HepG2 (cell line): ENCODE results near the gene MIEF1. TPM values are rescaled to one million over a fixed set of nuclear protein-coding genes. Genes with fewer than 3 reads are reported as not detected.

Experiments used
- ATAC-seq: fragments of 200-7000 bp; cut with Tn5 transposase; 3 replicates; pipeline ENCODE4 v1.9.1; 2020; ENCODE audit warnings: mild to moderate bottlenecking, moderate library complexity
- BruUV-seq: library from RNA; stranded (reverse); fragments of 400-500 nt; replicated peaks from 2 replicates; lab custom pipeline; 2021; lab: Mats Ljungman, UMichigan
- CTCF ChIA-PET: fragments of 300-600 bp; formaldehyde crosslinking; extraction: SDS; loops from one replicate; lab custom pipeline; 2021; ENCODE audit warnings: low total read pairs, inconsistent platforms, low intra/inter-chr PET ratio; lab: Yijun Ruan, JAX
- POLR2A ChIA-PET: fragments of 350-600 bp; sonication (Branson Sonifier 250); formaldehyde crosslinking; loops from one replicate; lab custom pipeline; 2020; ENCODE audit warnings: antibody characterized with exemption, inconsistent platforms; lab: Yijun Ruan, JAX
- DNase-seq: peaks from one replicate; pipeline ENCODE4 v3.0.0-alpha.2; 2015; ENCODE audit warnings: low spot score
- FAIRE-seq: peaks from 3 replicates; lab custom pipeline; 2011; peaks lifted over from hg19 to GRCh38; lab: Jason Lieb, UNC
- H2AFZ ChIP-seq: one replicate; pipeline ENCODE4 v1.6.1; 2011; ENCODE audit warnings: low read length, inconsistent platforms
- H3K27ac ChIP-seq: fragments of 300-600 bp; 3 replicates; pipeline ENCODE4 v1.8.0; 2011; ENCODE audit warnings: mixed run types, mild to moderate bottlenecking, mixed read lengths, low read length, inconsistent platforms; ENCODE audit not compliant: insufficient read depth; ENCODE audit errors: extremely low read length
- H3K27me3 ChIP-seq, 2 experiments: fragments of 200-600 bp in 1 of 2; 2 replicates in 1 of 2; 3 replicates in 1 of 2; pipeline versions ENCODE4 v1.6.0 to v1.8.0; 2011; ENCODE audit warnings: low read length in 2 of 2, mild to moderate bottlenecking in 2 of 2, moderate library complexity in 2 of 2, inconsistent platforms in 1 of 2; ENCODE audit not compliant: insufficient read depth in 2 of 2, control insufficient read depth in 1 of 2
- H3K36me3 ChIP-seq, 2 experiments: fragments of 200-600 bp in 1 of 2; replicated peaks in 1 of 2; 2 replicates in 1 of 2; 3 replicates in 1 of 2; pipeline versions ENCODE4 v1.5.1 to v1.8.0; 2011; ENCODE audit warnings: low read length in 2 of 2, inconsistent platforms in 1 of 2; ENCODE audit not compliant: insufficient read depth in 2 of 2, control insufficient read depth in 1 of 2
- H3K4me1 ChIP-seq: 2 replicates; pipeline ENCODE4 v1.5.1; 2012; ENCODE audit warnings: low read length, inconsistent platforms; ENCODE audit not compliant: insufficient read depth
- H3K4me2 ChIP-seq: 2 replicates; pipeline ENCODE4 v1.6.0; 2011; ENCODE audit warnings: low read depth, low read length, inconsistent platforms
- H3K4me3 ChIP-seq, 3 experiments: fragments of 200-600 bp in 1 of 3; sonication (generic), shearing (Covaris generic) in 1 of 3; replicated peaks in 1 of 3; 2 replicates each; pipeline ENCODE4 v1.5.1; 2011 to 2016; ENCODE audit warnings: low read length in 3 of 3, inconsistent platforms in 2 of 3, low read depth in 2 of 3, mild to moderate bottlenecking in 2 of 3, control low read depth in 1 of 3, mixed read lengths in 1 of 3; ENCODE audit not compliant: insufficient read depth in 1 of 3
- H3K79me2 ChIP-seq: one replicate; pipeline ENCODE4 v1.6.1; 2011; ENCODE audit warnings: low read length, inconsistent platforms; ENCODE audit not compliant: insufficient read depth
- H3K9ac ChIP-seq: 2 replicates; pipeline ENCODE4 v1.6.0; 2011; ENCODE audit warnings: mild to moderate bottlenecking, low read depth, low read length, inconsistent platforms; ENCODE audit not compliant: insufficient read depth
- H3K9me3 ChIP-seq: 2 replicates; pipeline ENCODE4 v1.5.1; 2012; ENCODE audit warnings: mild to moderate bottlenecking, low read length
- H4K20me1 ChIP-seq: 2 replicates; pipeline ENCODE4 v1.6.0; 2011; ENCODE audit warnings: inconsistent platforms, mild to moderate bottlenecking, low read length, moderate library complexity; ENCODE audit not compliant: insufficient read depth
- EEA1 ChIP-seq: sonication (generic); formaldehyde crosslinking; IDR thresholded peaks from 2 replicates; pipeline ENCODE4 v1.5.1; 2020; ENCODE audit warnings: mild to moderate bottlenecking, missing genetic modification reagents, borderline replicate concordance
- ETS1 ChIP-seq: sonication (generic); formaldehyde crosslinking; IDR thresholded peaks from 2 replicates; pipeline ENCODE4 v1.4.0; 2020; ENCODE audit warnings: missing genetic modification reagents
- FOXJ3 ChIP-seq: sonication (generic); formaldehyde crosslinking; IDR thresholded peaks from 2 replicates; pipeline ENCODE4 v1.4.0; 2020; ENCODE audit warnings: missing genetic modification reagents, mild to moderate bottlenecking, borderline replicate concordance
- HDAC1 ChIP-seq: sonication (generic); formaldehyde crosslinking; IDR thresholded peaks from 2 replicates; pipeline ENCODE4 v1.5.1; 2020; ENCODE audit warnings: mild to moderate bottlenecking, missing genetic modification reagents
- MAX ChIP-seq: IDR thresholded peaks from 2 replicates; pipeline ENCODE4 v1.6.1; 2012; ENCODE audit warnings: inconsistent platforms
- PHF20 ChIP-seq: sonication (generic); formaldehyde crosslinking; IDR thresholded peaks from 2 replicates; pipeline ENCODE4 v1.5.0; 2020; ENCODE audit warnings: mild to moderate bottlenecking, missing genetic modification reagents
- RXRB ChIP-seq: IDR thresholded peaks from 2 replicates; pipeline ENCODE4 v1.6.1; 2016; ENCODE audit warnings: borderline replicate concordance, missing genetic modification reagents, missing compliant biosample characterization
- ZNF121 ChIP-seq: sonication (generic); formaldehyde crosslinking; IDR thresholded peaks from 2 replicates; pipeline ENCODE4 v1.5.0; 2020; ENCODE audit warnings: mild to moderate bottlenecking, missing genetic modification reagents
- ZNF574 ChIP-seq: sonication (generic); formaldehyde crosslinking; IDR thresholded peaks from 2 replicates; pipeline ENCODE4 v1.4.0; 2020; ENCODE audit warnings: missing genetic modification reagents
- ZNF687 ChIP-seq: sonication (generic); formaldehyde crosslinking; IDR thresholded peaks from 2 replicates; pipeline ENCODE4 v1.5.1; 2020; ENCODE audit warnings: mild to moderate bottlenecking, missing genetic modification reagents, moderate library complexity
- ZNF740 ChIP-seq: sonication (generic); formaldehyde crosslinking; IDR thresholded peaks from 2 replicates; pipeline ENCODE4 v1.4.0; 2020; ENCODE audit warnings: missing genetic modification reagents
- ZNF747 ChIP-seq: sonication (generic); formaldehyde crosslinking; IDR thresholded peaks from 2 replicates; pipeline ENCODE4 v1.8.1; 2023; ENCODE audit warnings: missing genetic modification reagents, mild to moderate bottlenecking, borderline replicate concordance
- WGBS: methylation state at CpG from one replicate; pipeline ENCODE4 v1.1.6; 2017; ENCODE audit warnings: low lambda C conversion rate; 5-methylcytosine and 5-hydroxymethylcytosine counted together
- in situ Hi-C: cut with HindIII; loops from 2 replicates; pipeline ENCODE4 v1.10.0; 2017; ENCODE audit warnings: low pct_unique_long_range_greater_than_20kb; ENCODE audit not compliant: extremely low pct_ligation_motif_present
- intact Hi-C: fragments of 100-400 bp; cut with micrococcal nuclease; formaldehyde crosslinking; loops from one replicate; pipeline ENCODE4 v1.10.0; 2022; ENCODE audit not compliant: unreplicated experiment
- polyA plus RNA-seq, 8 experiments: library from polyadenylated mRNA; depleted of rRNA in 3 of 8; stranded (reverse) in 7 of 8; unstranded in 1 of 8; fragments of >200 nt; fragmentation: Illumina TruSeq in 4 of 8; extraction: Trizol in 4 of 8; gene quantifications; 2 replicates each; pipeline versions ENCODE4 v1.2.1 to v1.2.3, GENCODE V29; 2011 to 2016; ENCODE audit warnings: low read depth in 4 of 8, missing spikeins in 1 of 8, mixed read lengths in 1 of 8; ENCODE audit not compliant: insufficient read depth in 1 of 8
- total RNA-seq, 5 experiments: library from RNA; depleted of rRNA; stranded (reverse); fragments of >200 nt; fragmentation: Illumina TruSeq; extraction: Trizol; gene quantifications; 2 replicates each; pipeline ENCODE4 v1.2.3, GENCODE V29; 2016; ENCODE audit warnings: low read depth in 1 of 5

The MIEF1 gene
- total and polyA plus RNA-seq, 2 of the 13 experiments (the other 11 are each of a cell fraction or from before 2014, with no cell fraction given), result 21.7 to 34.8 TPM

- FAIRE-seq, result peak; percentile 40
- TF ChIP-seq ETS1 (no peak), MAX (peak; percentile 29; the same call in 1 of the 2 replicates), FOXJ3 (CRISPR knock-in tag) (peak; percentile 58; the same call in 1 of the 2 replicates), ZNF747 (no peak), RXRB (CRISPR knock-in tag) (peak; percentile 79), EEA1 (no peak), ZNF687 (CRISPR knock-in tag) (peak; percentile 87), ZNF121 (CRISPR knock-in tag) (peak; percentile 60), ZNF574 (peak; percentile 35; the same call in 1 of the 2 replicates), HDAC1 (CRISPR knock-in tag) (peak; percentile 81), PHF20 (CRISPR knock-in tag) (0 out of 2 replicates have a peak, but pooled peaks have one; percentile 41), ZNF740 (peak; percentile 76)
These were observed 32.2 kb upstream of the MIEF1 start for GRCh38 chr22:39469681-39470450.

More at GRCh38 chr22:39469681-39470450, 32.2 kb upstream of the MIEF1 start:
- H3K27me3 ChIP-seq, result peaks cover 2 to 37% of the 10 kb centered on the region in 2 experiments; a peak in 3 of 5 replicates
- H3K27ac ChIP-seq, result no peak overlapping the region
- H3K9me3 ChIP-seq, result no peaks in the 10 kb centered on the region
- POLR2A ChIA-PET, result interaction anchor here (1.0 to 2.2 kb wide), 2 partner anchors 65 to 150 kb away, joined by 3 to 6 read pairs; partner anchors contain the start of gene RPL3
- intact Hi-C loops (no loop called here), in situ Hi-C loops (no loop called here)
- no TSS peak for BruUV-seq
- no peak overlapping the region for H2AFZ ChIP-seq
- peak overlapping the region; percentile 41 to 70 (median 42); a peak in 5 of 6 replicates for H3K4me3 ChIP-seq
- peak overlapping the region; percentile 91 for H3K4me2 ChIP-seq
- peak overlapping the region; percentile 31; the same call in 1 of the 2 replicates for H3K9ac ChIP-seq
- H3K36me3 ChIP-seq, result no peaks in the 10 kb centered on the region
- no peaks in the 10 kb centered on the region for H3K79me2 ChIP-seq
- CTCF ChIA-PET, result no interaction called here
- DNase-seq (peak; percentile 75), ATAC-seq (peak; percentile 79)
- H3K4me1 ChIP-seq, result peaks cover 92% of the 10 kb centered on the region
- WGBS, result 0% methylated on average over 8 of the region's 26 CpGs
- no peaks in the 10 kb centered on the region for H4K20me1 ChIP-seq
